ENCODE results near the gene MYMK. TPM values are rescaled to one million over a fixed set of nuclear protein-coding genes. Genes with fewer than 3 reads are reported as not detected.

The MYMK gene
- total and polyA plus RNA-seq, 2 of the 13 experiments (the other 11 are each of a cell fraction or from before 2014, with no cell fraction given): not detected

DNA sequence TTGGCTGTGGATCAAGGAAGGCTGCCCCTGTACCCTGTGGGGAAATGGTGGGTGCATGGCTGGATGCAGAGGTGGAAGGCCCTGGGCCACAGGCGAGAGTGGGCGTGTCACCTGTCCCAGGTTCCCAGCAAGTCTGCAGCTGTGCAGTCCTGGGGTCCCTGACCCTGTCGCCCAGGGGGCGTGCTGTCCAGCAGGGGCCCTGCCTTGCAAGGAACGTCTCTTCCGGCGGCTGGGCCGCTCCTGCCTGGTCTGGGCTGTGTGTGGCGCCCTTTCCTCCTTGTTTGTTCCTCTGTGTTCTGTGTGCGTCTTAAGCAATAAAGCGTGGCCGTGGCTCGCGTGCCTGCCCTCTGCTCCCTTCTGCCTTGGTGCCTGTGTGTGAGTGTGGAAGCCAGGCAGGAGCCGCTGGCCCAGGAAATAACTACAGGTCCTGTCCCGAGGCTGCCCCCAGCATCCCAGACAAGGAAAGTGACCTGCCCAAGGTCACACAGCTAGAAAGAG is 54.3 kb downstream of the MYMK start (continued):
- TF ChIP-seq POLR2AphosphoS5 (IDR thresholded peaks at IDR 0.05; ENCODE audit: low read depth, low read length): peak; percentile 52; the same call in 1 of the 2 replicates

GRCh38 chr9:133468777-133469421 is 55.9 kb downstream of the MYMK start:
- DNase-seq (ENCODE audit: low spot score) (no peak), FAIRE-seq (no peak), ATAC-seq (peak; percentile 4)
- Histone ChIP-seq H3K79me2 (ENCODE audit: insufficient read depth, low read length) (no peaks in the 10 kb centered on the region), H3K36me3 (replicated peaks in 1 of 2; ENCODE audit: control insufficient read depth in 1 of 2, insufficient read depth in 2 of 2, low read length in 2 of 2) (peaks cover 4 to 8% of the 10 kb centered on the region in 2 experiments; a peak in 3 of 5 replicates), H3K4me2 (ENCODE audit: low read depth, low read length) (no peak overlapping the region), H3K4me1 (ENCODE audit: insufficient read depth, low read length) (peaks cover 10% of the 10 kb centered on the region; the same call in 1 of the 2 replicates), H3K4me3 (replicated peaks in 1 of 3; ENCODE audit: insufficient read depth in 1 of 3, low read depth in 2 of 3, low read length in 3 of 3) (no peak overlapping the region), H3K27me3 (ENCODE audit: control insufficient read depth in 1 of 2, insufficient read depth in 2 of 2, low read length in 2 of 2) (no peaks in the 10 kb centered on the region), H3K27ac (ENCODE audit: extremely low read length, insufficient read depth, low read length) (no peak overlapping the region), H4K20me1 (ENCODE audit: insufficient read depth, low read length) (no peaks in the 10 kb centered on the region), H2AFZ (ENCODE audit: low read length) (no peak overlapping the region), H3K9me3 (ENCODE audit: low read length) (no peaks in the 10 kb centered on the region), H3K9ac (ENCODE audit: insufficient read depth, low read depth, low read length) (no peak overlapping the region)
- ChIA-PET CTCF (ENCODE audit: low intra/inter-chr PET ratio, low total read pairs) (no interaction called here), POLR2A (interaction anchor here (1.2 to 1.9 kb wide), 3 partner anchors 8 to 10 kb away, joined by 6 to 9 read pairs (median 8); partner anchors contain the start of genes CACFD1 and SLC2A6)
- intact Hi-C loops (cut with micrococcal nuclease; ENCODE audit: unreplicated experiment): no loop called here
- WGBS (ENCODE audit: low lambda C conversion rate): no CpG with 5 or more reads among the region's 6 CpGs
- in situ Hi-C loops (cut with HindIII; ENCODE audit: extremely low pct_ligation_motif_present, low pct_unique_long_range_greater_than_20kb): no loop called here
- no TSS peak for BruUV-seq (replicated peaks)
- TF ChIP-seq POLR2G (IDR thresholded peaks at IDR 0.05; ENCODE audit: low read depth, low read length): peak; percentile 18; the same call in 1 of the 2 replicates
- TF ChIP-seq KDM2A (CRISPR knock-in tag; IDR thresholded peaks at IDR 0.05; ENCODE audit: borderline replicate concordance, low read depth): 0 out of 2 replicates have a peak, but pooled peaks have one; percentile 10
- TF ChIP-seq, protein P1, sequence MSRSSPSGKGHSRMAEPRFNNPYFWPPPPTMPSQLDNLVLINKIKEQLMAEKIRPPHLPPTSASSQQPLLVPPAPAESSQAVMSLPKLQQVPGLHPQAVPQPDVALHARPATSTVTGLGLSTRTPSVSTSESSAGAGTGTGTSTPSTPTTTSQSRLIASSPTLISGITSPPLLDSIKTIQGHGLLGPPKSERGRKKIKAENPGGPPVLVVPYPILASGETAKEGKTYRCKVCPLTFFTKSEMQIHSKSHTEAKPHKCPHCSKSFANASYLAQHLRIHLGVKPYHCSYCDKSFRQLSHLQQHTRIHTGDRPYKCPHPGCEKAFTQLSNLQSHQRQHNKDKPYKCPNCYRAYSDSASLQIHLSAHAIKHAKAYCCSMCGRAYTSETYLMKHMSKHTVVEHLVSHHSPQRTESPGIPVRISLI (CRISPR knock-in tag; IDR thresholded peaks at IDR 0.05; ENCODE audit: borderline replicate concordance): no peak
